Liver (tissue), 9 donors: ENCODE data around the gene LRMDA. TPM values are rescaled to one million over a fixed set of nuclear protein-coding genes. Genes with fewer than 3 reads are reported as not detected.

Experiments used
- DNase-seq: peaks from one replicate; pipeline ENCODE4 v3.0.0-alpha.2; 2017; ENCODE audit warnings: low spot score
- H3K27ac ChIP-seq, 2 donors: one replicate each; pipeline ENCODE4 v1.7.0; 2013; ENCODE audit warnings: inconsistent platforms in 2 of 2, low read length in 2 of 2, control low read depth in 1 of 2, low read depth in 1 of 2, mild to moderate bottlenecking in 1 of 2
- H3K27me3 ChIP-seq, 4 donors: one replicate each; pipeline versions ENCODE4 v1.6.1 to v1.7.0; 2013; ENCODE audit warnings: low read length in 3 of 4, inconsistent platforms in 1 of 4, mild to moderate bottlenecking in 1 of 4, moderate library complexity in 1 of 4; ENCODE audit not compliant: control insufficient read depth in 4 of 4, insufficient read depth in 4 of 4
- H3K36me3 ChIP-seq, 4 donors: one replicate each; pipeline versions ENCODE4 v1.6.1 to v1.7.0; 2013; ENCODE audit warnings: low read length in 3 of 4, mild to moderate bottlenecking in 3 of 4, low read depth in 1 of 4, moderate library complexity in 1 of 4; ENCODE audit not compliant: control insufficient read depth in 4 of 4, insufficient read depth in 3 of 4
- H3K4me1 ChIP-seq, 4 donors: one replicate each; pipeline versions ENCODE4 v1.6.1 to v1.7.0; 2013; ENCODE audit warnings: low read length in 3 of 4, mild to moderate bottlenecking in 3 of 4, moderate library complexity in 1 of 4; ENCODE audit not compliant: control insufficient read depth in 4 of 4, insufficient read depth in 4 of 4
- H3K4me3 ChIP-seq, 3 donors: one replicate each; pipeline versions ENCODE4 v1.6.1 to v1.7.0; 2013; ENCODE audit warnings: low read length in 3 of 3, control low read depth in 1 of 3, low read depth in 1 of 3, mild to moderate bottlenecking in 1 of 3
- H3K9ac ChIP-seq, 2 donors: one replicate each; pipeline ENCODE4 v1.7.0; 2013; ENCODE audit warnings: low read length in 2 of 2, mild to moderate bottlenecking in 2 of 2, moderate library complexity in 2 of 2, control low read depth in 1 of 2, low read depth in 1 of 2
- H3K9me3 ChIP-seq, 4 donors: one replicate each; pipeline versions ENCODE4 v1.6.1 to v1.7.0; 2013; ENCODE audit warnings: low read length in 3 of 4; ENCODE audit not compliant: control insufficient read depth in 4 of 4
- ATF3 ChIP-seq: IDR thresholded peaks from 2 replicates; pipeline ENCODE4 v1.6.1; 2016; ENCODE audit warnings: antibody characterized with exemption
- CTCF ChIP-seq: fragments of 150-350 bp; IDR thresholded peaks from 2 replicates; pipeline ENCODE4 v1.5.1; 2017; ENCODE audit warnings: improper control_type of control experiment, low read depth, low read length; ENCODE audit not compliant: missing input control
- EGR1 ChIP-seq, 2 donors: IDR thresholded peaks; 2 replicates each; pipeline ENCODE4 v1.6.1; 2016 to 2018; ENCODE audit warnings: antibody characterized with exemption in 2 of 2, low read depth in 2 of 2
- FOXA1 ChIP-seq: IDR thresholded peaks from 2 replicates; pipeline ENCODE4 v1.6.1; 2016; ENCODE audit warnings: antibody characterized with exemption
- FOXA2 ChIP-seq: IDR thresholded peaks from 2 replicates; pipeline ENCODE4 v1.6.1; 2016; ENCODE audit warnings: antibody characterized with exemption
- GABPA ChIP-seq, 2 donors: IDR thresholded peaks in 1 of 2; conservative IDR thresholded peaks in 1 of 2; 2 replicates each; pipeline ENCODE4 v1.6.1; 2016; ENCODE audit warnings: antibody characterized with exemption in 2 of 2, mild to moderate bottlenecking in 1 of 2, moderate library complexity in 1 of 2
- HNF4A ChIP-seq, 2 donors: conservative IDR thresholded peaks; 2 replicates each; pipeline ENCODE4 v1.6.1; 2016; ENCODE audit warnings: antibody characterized with exemption in 2 of 2, mild to moderate bottlenecking in 2 of 2
- HNF4G ChIP-seq: IDR thresholded peaks from 2 replicates; pipeline ENCODE4 v1.6.1; 2016; ENCODE audit warnings: antibody characterized with exemption
- JUND ChIP-seq, 2 donors: IDR thresholded peaks; 2 replicates each; pipeline ENCODE4 v1.6.1; 2016; ENCODE audit warnings: antibody characterized with exemption in 2 of 2
- MAX ChIP-seq: IDR thresholded peaks from 2 replicates; pipeline ENCODE4 v1.6.1; 2016; ENCODE audit warnings: antibody characterized with exemption
- NR2F2 ChIP-seq: IDR thresholded peaks from 2 replicates; pipeline ENCODE4 v1.6.1; 2016; ENCODE audit warnings: antibody characterized with exemption
- RAD21 ChIP-seq, 2 donors: IDR thresholded peaks; 2 replicates each; pipeline ENCODE4 v1.6.1; 2016; ENCODE audit warnings: antibody characterized with exemption in 2 of 2, mild to moderate bottlenecking in 2 of 2
- REST ChIP-seq: IDR thresholded peaks from 2 replicates; pipeline ENCODE4 v1.6.1; 2016; ENCODE audit warnings: antibody characterized with exemption, mild to moderate bottlenecking
- RXRA ChIP-seq, 2 donors: IDR thresholded peaks; 2 replicates each; pipeline ENCODE4 v1.6.1; 2017 to 2018; ENCODE audit warnings: antibody characterized with exemption in 2 of 2, mild to moderate bottlenecking in 1 of 2
- SP1 ChIP-seq: IDR thresholded peaks from 2 replicates; pipeline ENCODE4 v1.6.1; 2018; ENCODE audit warnings: antibody characterized with exemption, mild to moderate bottlenecking
- TAF1 ChIP-seq: conservative IDR thresholded peaks from 2 replicates; pipeline ENCODE4 v1.6.1; 2016; ENCODE audit warnings: antibody characterized with exemption, mild to moderate bottlenecking
- YY1 ChIP-seq: IDR thresholded peaks from 2 replicates; pipeline ENCODE4 v1.6.1; 2016; ENCODE audit warnings: antibody characterized with exemption, mild to moderate bottlenecking
- ZBTB33 ChIP-seq: IDR thresholded peaks from 2 replicates; pipeline ENCODE4 v1.6.1; 2016; ENCODE audit warnings: antibody characterized with exemption
- WGBS: extraction: QIAGEN DNeasy Blood & Tissue Kit; methylation state at CpG from one replicate; pipeline ENCODE4 v1.1.7; 2013; 5-methylcytosine and 5-hydroxymethylcytosine counted together
- polyA plus RNA-seq, 2 donors: library from polyadenylated mRNA; stranded (reverse) in 1 of 2; unstranded in 1 of 2; fragments of 200-250 nt in 1 of 2; fragments of >200 nt in 1 of 2; fragmentation: Nextera tagmentation in 1 of 2; extraction: Ambion mirVana in 1 of 2; gene quantifications; one replicate each; pipeline versions ENCODE4 v1.2.1 to v1.2.3, GENCODE V29; 2013 to 2015
- total RNA-seq, 2 donors: library from RNA; depleted of rRNA; stranded (reverse); fragments of >200 nt; gene quantifications; one replicate each; pipeline ENCODE4 v1.2.3, GENCODE V29; 2014
- donor health status: healthy.
- donor health status: healthy.
- donor health status: healthy.
- donor health status: healthy.
- donor health status: healthy.

Gene LRMDA
- total and polyA plus RNA-seq, 4 donors = 7.9 to 15.8 (median 11.3) TPM

GRCh38 chr10:75638752-75639151, 207.3 kb downstream of the LRMDA start:
- TF ChIP-seq MAX = no peak
- TF ChIP-seq YY1 = no peak
- no peak for TF ChIP-seq RAD21 (IDR thresholded peaks at IDR 0.05)
- TF ChIP-seq EGR1 (IDR thresholded peaks at IDR 0.05; ENCODE audit: low read depth in 2 of 2) = no peak
- no peak for TF ChIP-seq GABPA (IDR thresholded peaks at IDR 0.05 in 1 of 2, conservative IDR thresholded peaks at IDR 0.05 in 1 of 2)
- TF ChIP-seq CTCF = no peak
- no peak for TF ChIP-seq NR2F2
- TF ChIP-seq TAF1 = no peak
- no peak for TF ChIP-seq JUND (IDR thresholded peaks at IDR 0.05)
- no peak for TF ChIP-seq HNF4G
- no peak overlapping the region for H3K9ac ChIP-seq
- H3K36me3 ChIP-seq = no peaks in the 10 kb centered on the region
- H3K4me3 ChIP-seq = no peak overlapping the region
- no peaks in the 10 kb centered on the region for H3K27me3 ChIP-seq
- peaks cover 0 to 5% (median 2%) of the 10 kb centered on the region in 4 donors for H3K4me1 ChIP-seq
- no peak overlapping the region for H3K27ac ChIP-seq
- no peaks in the 10 kb centered on the region for H3K9me3 ChIP-seq
- DNase-seq = no peak
- WGBS = 95% methylated on average over 2 of the region's 2 CpGs

GRCh38 chr10:75639736-75640135, 208.3 kb downstream of the LRMDA start:
- no peaks in the 10 kb centered on the region for H3K9me3 ChIP-seq
- H3K36me3 ChIP-seq = no peaks in the 10 kb centered on the region

More at GRCh38 chr10:75639736-75640135, 208.3 kb downstream of the LRMDA start:
- no peak for TF ChIP-seq FOXA1
- TF ChIP-seq NR2F2 = no peak
- no peak for TF ChIP-seq REST
- TF ChIP-seq ATF3 = no peak
- TF ChIP-seq YY1 = no peak
- TF ChIP-seq EGR1 (IDR thresholded peaks at IDR 0.05; ENCODE audit: low read depth in 2 of 2) = no peak
- no peak for TF ChIP-seq RAD21 (IDR thresholded peaks at IDR 0.05)
- no peak for TF ChIP-seq CTCF
- no peak for TF ChIP-seq FOXA2
- TF ChIP-seq HNF4A (conservative IDR thresholded peaks at IDR 0.05) = no peak
- TF ChIP-seq HNF4G = no peak
- no peak for TF ChIP-seq SP1
- no peak for TF ChIP-seq JUND (IDR thresholded peaks at IDR 0.05)
- no peak for TF ChIP-seq TAF1
- no peak for TF ChIP-seq ZBTB33
- TF ChIP-seq GABPA (IDR thresholded peaks at IDR 0.05 in 1 of 2, conservative IDR thresholded peaks at IDR 0.05 in 1 of 2) = no peak
- TF ChIP-seq RXRA (IDR thresholded peaks at IDR 0.05) = no peak
- no peak for TF ChIP-seq MAX
- no peak overlapping the region for H3K27ac ChIP-seq
- DNase-seq = no peak
- no peaks in the 10 kb centered on the region for H3K27me3 ChIP-seq
- peaks cover 0 to 5% (median 2%) of the 10 kb centered on the region in 4 donors for H3K4me1 ChIP-seq
- H3K9ac ChIP-seq = no peak overlapping the region
- H3K4me3 ChIP-seq = no peak overlapping the region
- WGBS = 97% methylated on average over 7 of the region's 7 CpGs
